GM18909 (cell line): ENCODE results near the gene DNAJC27.
"Not testable (repeated sequence)": the region's sequence is repeated elsewhere in the genome, so short reads cannot be mapped to it uniquely, and the experiment has no call there.

ENCODE experiments used
- ATAC-seq: cut with Tn5 transposase; IDR thresholded peaks from one replicate; pipeline ENCODE4 v1.9.1; 2021; ENCODE audit warnings: mild to moderate bottlenecking; ENCODE audit not compliant: unreplicated experiment, poor library complexity

Gene DNAJC27

GRCh38 chr2:24971536-24972314, at the start of gene DNAJC27:
Gene DNAJC27, minus strand, starts transcription at chr2:24971955. Its CDS starts 51 bp downstream, at chr2:24971904.
- peak; percentile 95 for ATAC-seq

DNA sequence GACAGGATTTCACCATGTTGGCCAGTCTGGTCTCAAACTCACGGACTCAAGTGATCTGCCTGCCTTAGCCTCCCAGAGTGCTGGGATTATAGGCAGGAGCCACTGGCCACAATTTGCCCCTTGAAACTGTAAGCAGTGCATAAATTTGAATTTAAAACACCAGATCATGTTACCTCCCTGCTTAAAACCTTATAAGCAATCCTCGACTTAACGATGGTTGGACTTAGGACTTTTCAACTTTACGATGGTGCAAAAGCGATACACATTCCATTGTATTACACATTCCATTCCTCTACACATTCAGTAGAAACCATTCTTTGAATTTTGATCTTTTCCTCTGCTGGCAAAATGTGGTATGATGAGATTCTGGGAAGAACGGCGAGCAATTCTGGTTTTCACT, 46.9 kb upstream of the DNAJC27 start:
- ATAC-seq, result no peak

GRCh38 chr2:25014631-25015030, 42.9 kb upstream of the DNAJC27 start:
- ATAC-seq, result no peak

DNA sequence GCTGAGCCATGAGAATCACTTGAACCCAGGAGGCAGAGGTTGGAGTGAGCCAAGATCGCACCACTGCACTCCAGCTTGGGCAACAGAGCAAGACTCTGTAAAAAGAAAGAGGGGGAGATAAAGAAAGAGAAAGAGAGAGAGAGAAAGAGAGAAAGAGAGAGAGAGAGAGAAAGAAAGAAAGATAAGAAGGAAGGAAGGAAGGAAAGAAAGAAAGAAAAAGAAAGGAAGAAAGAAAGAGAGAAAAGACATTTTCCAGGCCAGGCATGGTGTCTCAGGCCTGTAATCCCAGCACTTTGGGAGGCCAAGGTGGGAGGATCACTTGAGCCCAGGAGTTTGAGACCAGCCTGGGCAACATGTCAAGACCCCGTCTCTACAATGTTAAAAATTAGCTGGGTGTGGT, 39.6 kb upstream of the DNAJC27 start:
- ATAC-seq, result not testable (repeated sequence)

GRCh38 chr2:25009954-25010353, 38.2 kb upstream of the DNAJC27 start:
- no peak for ATAC-seq

GRCh38 chr2:25002066-25002465, 30.3 kb upstream of the DNAJC27 start:
- no peak for ATAC-seq

DNA sequence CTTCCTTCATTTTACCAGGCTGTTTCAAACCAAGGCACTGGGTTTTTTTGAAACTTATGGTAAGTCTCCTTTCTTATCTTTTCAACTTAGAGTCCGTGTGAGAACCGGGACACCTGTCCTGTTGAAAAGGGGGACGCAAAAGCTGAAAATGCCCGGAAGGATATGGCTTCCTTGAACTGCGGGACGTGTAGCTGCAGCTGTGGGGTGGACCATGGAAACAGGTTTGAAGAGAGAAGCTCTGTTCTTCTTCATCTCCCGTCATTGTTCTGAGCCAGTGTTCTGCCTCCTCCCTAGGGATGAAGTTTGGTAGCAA, 29.5 kb upstream of the DNAJC27 start:
- no peak for ATAC-seq

- ATAC-seq, result no peak
Measured at GRCh38 chr2:25000503-25001324, 29.0 kb upstream of the DNAJC27 start.

DNA sequence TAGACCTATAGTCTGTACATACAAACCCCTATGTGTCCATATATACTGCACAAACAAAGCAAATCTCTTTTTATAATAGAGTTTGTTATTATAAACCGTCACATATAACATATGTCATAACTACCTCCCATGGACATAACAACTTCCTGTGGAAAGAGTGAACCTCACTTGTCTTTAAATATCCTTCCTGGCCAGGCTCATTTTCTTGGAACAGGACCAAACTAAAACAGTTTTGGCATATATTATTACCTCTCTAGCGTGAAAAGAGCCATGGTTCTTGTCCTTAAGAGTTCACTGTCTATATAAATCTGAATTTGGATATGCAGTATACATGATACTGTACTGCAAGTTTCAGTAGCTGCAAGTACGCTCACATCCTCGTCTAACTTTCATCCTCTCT, 28.3 kb upstream of the DNAJC27 start:
- ATAC-seq, result no peak

- not testable (repeated sequence) for ATAC-seq
Measured at GRCh38 chr2:24999097-24999496, 27.3 kb upstream of the DNAJC27 start.

GRCh38 chr2:24994146-24994724, 22.5 kb upstream of the DNAJC27 start:
- ATAC-seq, result no peak

- no peak for ATAC-seq
Measured at GRCh38 chr2:24993406-24994145, 21.8 kb upstream of the DNAJC27 start.

DNA sequence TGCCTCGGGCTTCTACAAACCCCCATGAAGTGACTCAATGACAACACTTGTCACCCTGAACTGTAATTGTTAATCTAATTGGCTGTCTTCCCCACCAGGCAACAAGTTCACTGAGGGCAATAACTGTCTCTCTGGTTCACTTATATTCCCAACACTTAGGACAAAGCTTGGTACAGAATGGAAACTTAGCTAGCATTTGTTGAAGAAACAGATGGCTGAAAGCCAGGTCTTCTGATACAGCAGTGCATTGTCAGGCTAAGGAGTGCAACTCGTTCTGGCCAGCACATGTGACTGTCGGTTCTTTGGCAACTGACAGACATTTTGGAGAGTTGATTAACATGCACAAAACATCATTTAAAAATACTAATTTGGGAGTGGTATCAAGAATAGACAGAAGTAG, 14.6 kb upstream of the DNAJC27 start:
- ATAC-seq, result no peak

- ATAC-seq, result no peak
Measured at GRCh38 chr2:24985511-24985910, 13.8 kb upstream of the DNAJC27 start.

DNA sequence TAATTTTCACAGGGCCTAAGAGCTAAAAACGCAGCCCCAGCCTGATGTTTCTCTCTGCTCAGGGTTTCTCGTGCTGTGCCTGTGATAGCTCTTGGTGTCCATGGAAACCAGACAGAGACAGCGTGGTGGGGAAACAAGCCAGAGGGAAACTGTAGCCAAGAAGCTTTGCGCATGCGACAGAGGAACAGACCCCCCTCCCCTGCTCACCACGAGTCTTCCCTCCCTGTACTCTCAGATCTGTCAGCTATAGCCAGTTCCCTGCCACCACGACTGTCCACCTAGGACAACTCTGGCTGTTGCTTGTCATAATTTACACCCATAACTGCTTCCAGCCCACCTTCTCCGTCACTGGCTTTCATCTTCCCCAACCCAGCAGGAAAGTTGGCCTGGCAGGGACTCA, 13.2 kb upstream of the DNAJC27 start:
- no peak for ATAC-seq

- no peak for ATAC-seq
Measured at GRCh38 chr2:24981411-24982136, 9.8 kb upstream of the DNAJC27 start.

GRCh38 chr2:24978661-24979060, 6.9 kb upstream of the DNAJC27 start:
- no peak for ATAC-seq

DNA sequence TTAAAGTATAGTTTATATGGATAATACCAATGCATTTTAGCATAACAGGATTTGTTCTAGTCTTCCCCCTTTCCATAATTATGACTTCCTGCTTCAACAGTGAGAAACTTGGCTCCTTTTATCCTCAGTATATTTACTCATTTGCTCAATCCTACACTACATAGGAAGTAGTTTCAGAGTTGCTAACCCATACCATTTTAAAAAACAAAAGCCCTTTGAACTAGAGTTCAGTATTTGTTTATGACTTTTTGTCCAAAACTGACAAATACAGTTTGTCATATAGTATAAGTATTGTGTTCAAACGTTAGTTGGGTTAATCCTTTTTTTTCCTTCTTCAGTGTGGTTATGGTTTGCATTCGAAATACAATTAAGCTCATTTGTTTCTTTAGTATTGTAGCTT, 5.9 kb upstream of the DNAJC27 start:
- ATAC-seq, result no peak

GRCh38 chr2:24973812-24974211, 2.1 kb upstream of the DNAJC27 start:
- ATAC-seq, result no peak

GRCh38 chr2:24972315-24972961, 683 bp upstream of the DNAJC27 start:
- no peak for ATAC-seq
